ENCODE data around the gene ARHGDIA.

ARHGDIA gene

GRCh38 chr17:81905993-81906392, 34.9 kb upstream of the ARHGDIA start:
- DNase-seq = no peak

GRCh38 chr17:81905424-81905875, 34.3 kb upstream of the ARHGDIA start:
- DNase-seq = no peak

- DNase-seq = no peak
Measured at GRCh38 chr17:81904600-81905423, 33.7 kb upstream of the ARHGDIA start.

GRCh38 chr17:81903896-81904599, 32.9 kb upstream of the ARHGDIA start:
- no peak for DNase-seq

GRCh38 chr17:81903415-81903831, 32.3 kb upstream of the ARHGDIA start:
- DNase-seq = no peak

GRCh38 chr17:81902653-81903414, 31.7 kb upstream of the ARHGDIA start:
- no peak for DNase-seq

GRCh38 chr17:81902023-81902652, 31.0 kb upstream of the ARHGDIA start, which contains the start of gene NPB:
TSS of gene NPB (plus strand) at chr17:81902238. CDS start at chr17:81902278, 40 bp downstream.
- DNase-seq = no peak

GRCh38 chr17:81901167-81902022, 30.3 kb upstream of the ARHGDIA start:
- no peak for DNase-seq

- DNase-seq = no peak
Measured at GRCh38 chr17:81900181-81900820, 29.2 kb upstream of the ARHGDIA start.

- no peak for DNase-seq
Measured at GRCh38 chr17:81899514-81900166, 28.5 kb upstream of the ARHGDIA start.

- DNase-seq = no peak
Measured at GRCh38 chr17:81898885-81899284, 27.7 kb upstream of the ARHGDIA start.

- DNase-seq = no peak
Measured at GRCh38 chr17:81898029-81898866, 27.1 kb upstream of the ARHGDIA start.

- no peak for DNase-seq
Measured at GRCh38 chr17:81895400-81895799, 24.3 kb upstream of the ARHGDIA start.

- no peak for DNase-seq
Measured at GRCh38 chr17:81891303-81891552, 20.1 kb upstream of the ARHGDIA start.

GRCh38 chr17:81890447-81891302, 19.5 kb upstream of the ARHGDIA start:
- DNase-seq = no peak

GRCh38 chr17:81889602-81890001, 18.5 kb upstream of the ARHGDIA start:
- DNase-seq = no peak

GRCh38 chr17:81888988-81889595, 18.0 kb upstream of the ARHGDIA start:
- no peak for DNase-seq

- no peak for DNase-seq
Measured at GRCh38 chr17:81888105-81888987, 17.2 kb upstream of the ARHGDIA start.

All from NCI-H526 treated with DMSO at 0.1 percent for 48 hours (cell line).